ENCODE results near the gene ANKLE2.

DNA sequence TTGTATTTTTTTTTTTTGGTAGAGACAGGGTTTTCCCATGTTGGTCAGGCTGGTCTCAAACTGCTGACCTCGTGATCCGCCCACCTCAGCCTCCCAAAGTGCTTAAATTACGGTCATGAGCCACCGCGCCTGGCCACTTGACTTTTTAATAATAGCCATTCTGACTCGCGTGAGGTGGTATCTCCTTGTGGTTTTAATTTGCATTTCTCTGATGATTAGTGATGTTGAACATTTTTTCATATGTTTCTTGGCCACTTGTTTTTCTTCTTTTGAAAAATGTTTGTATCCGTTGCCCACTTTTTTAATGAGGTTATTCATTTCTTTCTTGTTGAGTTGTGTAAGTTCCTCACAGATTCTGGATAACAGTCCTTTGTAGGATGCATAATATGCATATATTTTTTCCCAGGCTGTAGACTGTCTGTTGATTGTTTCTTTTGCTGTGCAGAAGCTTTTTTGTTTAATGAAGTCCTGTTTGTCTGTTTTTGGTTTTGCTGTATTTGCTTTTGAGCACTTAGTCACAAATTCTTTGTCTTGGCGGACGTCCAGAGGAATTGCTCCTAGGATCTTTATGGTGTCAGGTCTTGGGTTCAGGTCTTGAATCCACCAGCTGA lies 61.3 kb downstream of the ANKLE2 start:
- TF ChIP-seq, protein P1, sequence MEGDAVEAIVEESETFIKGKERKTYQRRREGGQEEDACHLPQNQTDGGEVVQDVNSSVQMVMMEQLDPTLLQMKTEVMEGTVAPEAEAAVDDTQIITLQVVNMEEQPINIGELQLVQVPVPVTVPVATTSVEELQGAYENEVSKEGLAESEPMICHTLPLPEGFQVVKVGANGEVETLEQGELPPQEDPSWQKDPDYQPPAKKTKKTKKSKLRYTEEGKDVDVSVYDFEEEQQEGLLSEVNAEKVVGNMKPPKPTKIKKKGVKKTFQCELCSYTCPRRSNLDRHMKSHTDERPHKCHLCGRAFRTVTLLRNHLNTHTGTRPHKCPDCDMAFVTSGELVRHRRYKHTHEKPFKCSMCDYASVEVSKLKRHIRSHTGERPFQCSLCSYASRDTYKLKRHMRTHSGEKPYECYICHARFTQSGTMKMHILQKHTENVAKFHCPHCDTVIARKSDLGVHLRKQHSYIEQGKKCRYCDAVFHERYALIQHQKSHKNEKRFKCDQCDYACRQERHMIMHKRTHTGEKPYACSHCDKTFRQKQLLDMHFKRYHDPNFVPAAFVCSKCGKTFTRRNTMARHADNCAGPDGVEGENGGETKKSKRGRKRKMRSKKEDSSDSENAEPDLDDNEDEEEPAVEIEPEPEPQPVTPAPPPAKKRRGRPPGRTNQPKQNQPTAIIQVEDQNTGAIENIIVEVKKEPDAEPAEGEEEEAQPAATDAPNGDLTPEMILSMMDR (IDR thresholded peaks at IDR 0.05), result no peak
- no peak for TF ChIP-seq EZH2phosphoT487 (IDR thresholded peaks at IDR 0.05)
